ENCODE data around the gene GRHPR.
"Not testable (repeated sequence)": the region's sequence is repeated elsewhere in the genome, so short reads cannot be mapped to it uniquely, and the experiment has no call there.

Gene GRHPR

GRCh38 chr9:37417857-37418618 is 4.5 kb upstream of the GRHPR start:
- in situ Hi-C loops (cut with HindIII; ENCODE audit: low pct_unique_long_range_greater_than_20kb, low sequenced_read_pairs) = no loop called here
- TF ChIP-seq JUND (IDR thresholded peaks at IDR 0.05; ENCODE audit: low read depth) = no peak
- peak in 1 of 2 experiments; percentile 70 for DNase-seq (ENCODE audit: low read depth in 1 of 2, low spot score in 1 of 2)

GRCh38 chr9:37419204-37419603 is 3.3 kb upstream of the GRHPR start:
- in situ Hi-C loops (cut with HindIII; ENCODE audit: low pct_unique_long_range_greater_than_20kb, low sequenced_read_pairs) = no loop called here
- no peak for DNase-seq (ENCODE audit: low read depth in 1 of 2, low spot score in 1 of 2)
- no peak for TF ChIP-seq JUND (IDR thresholded peaks at IDR 0.05; ENCODE audit: low read depth)

DNA sequence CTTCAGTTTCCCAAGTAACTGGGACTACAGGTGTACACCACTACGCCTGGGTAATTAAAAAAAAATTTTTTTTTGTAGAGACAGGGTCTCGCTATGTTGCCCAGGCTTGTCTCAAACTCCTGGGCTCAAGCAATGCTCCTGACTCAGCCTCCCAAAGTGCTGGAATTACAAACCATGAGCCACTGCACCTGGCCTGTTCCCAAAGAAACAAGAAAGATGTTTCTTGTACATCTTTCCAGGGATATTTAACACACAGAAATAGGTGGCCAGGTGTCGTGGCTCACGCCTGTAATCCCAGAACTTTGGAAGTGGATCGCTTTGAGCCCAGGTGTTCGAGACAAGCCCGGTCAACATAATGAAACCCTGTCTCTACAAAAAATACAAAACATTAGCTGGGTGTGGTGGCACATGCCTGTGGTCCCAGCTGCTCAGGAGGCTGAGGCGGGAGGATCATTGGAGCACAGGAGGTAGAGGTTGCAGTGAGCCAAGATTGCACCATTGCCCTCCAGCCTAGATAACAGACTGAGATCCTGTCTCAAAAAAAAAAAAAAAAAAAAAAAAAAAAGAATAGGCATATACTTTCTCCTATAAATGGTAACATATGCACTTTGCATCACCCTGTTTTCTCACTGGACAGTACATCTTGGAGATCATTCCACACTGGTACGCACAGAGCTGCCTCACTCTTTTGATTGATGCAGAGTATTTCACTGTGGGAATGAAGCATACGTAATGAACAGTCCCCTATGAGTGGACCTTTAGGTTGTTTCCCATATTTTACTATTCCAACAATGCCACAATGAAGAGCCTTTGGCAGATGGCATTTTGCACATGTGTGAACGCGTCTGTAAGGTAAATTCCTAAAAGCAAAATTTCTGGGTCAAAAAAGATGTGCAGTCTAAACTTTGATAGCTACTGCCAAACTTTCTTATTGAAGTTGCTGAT is 2.0 kb upstream of the GRHPR start:
- in situ Hi-C loops (cut with HindIII; ENCODE audit: low pct_unique_long_range_greater_than_20kb, low sequenced_read_pairs) = no loop called here
- no peak for DNase-seq (ENCODE audit: low read depth in 1 of 2, low spot score in 1 of 2)
- no peak for TF ChIP-seq JUND (IDR thresholded peaks at IDR 0.05; ENCODE audit: low read depth)

GRCh38 chr9:37421914-37422288 is 595 bp upstream of the GRHPR start:
- DNase-seq (ENCODE audit: low read depth in 1 of 2, low spot score in 1 of 2) = no peak
- in situ Hi-C loops (cut with HindIII; ENCODE audit: low pct_unique_long_range_greater_than_20kb, low sequenced_read_pairs) = no loop called here
- TF ChIP-seq JUND (IDR thresholded peaks at IDR 0.05; ENCODE audit: low read depth) = no peak

DNA sequence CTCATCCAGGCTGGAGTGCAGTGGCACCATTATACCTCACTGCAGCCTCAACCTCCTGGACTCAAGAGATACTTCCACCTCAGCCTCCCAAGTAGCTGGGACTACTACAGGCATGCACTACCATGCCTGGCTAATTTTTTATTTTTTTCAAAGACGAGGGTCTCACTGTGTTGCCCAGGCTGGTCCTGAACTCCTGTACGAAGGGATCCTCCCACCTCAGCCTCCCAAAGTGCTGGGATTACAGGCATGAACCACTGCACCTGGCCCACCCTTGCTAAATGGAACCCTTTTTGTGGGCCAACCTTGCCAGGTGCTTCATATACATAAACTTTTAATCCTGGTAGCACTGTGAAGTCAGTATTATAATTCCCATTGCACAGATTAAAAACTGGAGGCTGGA is 1.0 kb downstream of the GRHPR start:
- in situ Hi-C loops (cut with HindIII; ENCODE audit: low pct_unique_long_range_greater_than_20kb, low sequenced_read_pairs) = no loop called here
- DNase-seq (ENCODE audit: low read depth in 1 of 2, low spot score in 1 of 2) = no peak
- no peak for TF ChIP-seq JUND (IDR thresholded peaks at IDR 0.05; ENCODE audit: low read depth)

DNA sequence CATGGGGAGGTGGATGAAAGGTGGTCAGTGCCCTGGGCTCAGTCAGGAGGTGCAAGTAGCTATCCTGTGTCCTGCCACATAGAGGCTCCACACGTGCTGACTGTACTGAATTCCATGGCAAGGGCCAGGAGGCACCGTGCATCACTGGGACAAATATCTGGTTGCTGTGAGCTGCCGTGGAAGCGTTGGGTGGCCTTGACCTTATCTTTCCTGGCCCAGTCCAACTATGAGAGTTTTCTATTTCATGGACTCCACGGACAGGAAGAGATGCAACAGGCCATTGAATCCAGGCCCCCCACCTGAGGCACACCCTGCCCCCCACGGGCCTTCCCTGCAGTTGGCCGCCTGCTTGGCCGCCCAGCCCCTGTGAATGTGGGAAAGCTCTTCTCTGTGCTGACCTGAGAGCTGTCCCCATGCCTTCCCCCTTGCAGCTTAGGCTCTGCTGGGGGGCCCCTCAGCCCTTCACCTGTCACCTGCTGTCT is 1.7 kb downstream of the GRHPR start:
- TF ChIP-seq JUND (IDR thresholded peaks at IDR 0.05; ENCODE audit: low read depth) = no peak
- in situ Hi-C loops (cut with HindIII; ENCODE audit: low pct_unique_long_range_greater_than_20kb, low sequenced_read_pairs) = no loop called here
- no peak for DNase-seq (ENCODE audit: low read depth in 1 of 2, low spot score in 1 of 2)

- DNase-seq (ENCODE audit: low read depth in 1 of 2, low spot score in 1 of 2) = no peak
- no peak for TF ChIP-seq JUND (IDR thresholded peaks at IDR 0.05; ENCODE audit: low read depth)
- in situ Hi-C loops (cut with HindIII; ENCODE audit: low pct_unique_long_range_greater_than_20kb, low sequenced_read_pairs) = no loop called here
These were observed 2.3 kb downstream of the GRHPR start for GRCh38 chr9:37424686-37425297.

DNA sequence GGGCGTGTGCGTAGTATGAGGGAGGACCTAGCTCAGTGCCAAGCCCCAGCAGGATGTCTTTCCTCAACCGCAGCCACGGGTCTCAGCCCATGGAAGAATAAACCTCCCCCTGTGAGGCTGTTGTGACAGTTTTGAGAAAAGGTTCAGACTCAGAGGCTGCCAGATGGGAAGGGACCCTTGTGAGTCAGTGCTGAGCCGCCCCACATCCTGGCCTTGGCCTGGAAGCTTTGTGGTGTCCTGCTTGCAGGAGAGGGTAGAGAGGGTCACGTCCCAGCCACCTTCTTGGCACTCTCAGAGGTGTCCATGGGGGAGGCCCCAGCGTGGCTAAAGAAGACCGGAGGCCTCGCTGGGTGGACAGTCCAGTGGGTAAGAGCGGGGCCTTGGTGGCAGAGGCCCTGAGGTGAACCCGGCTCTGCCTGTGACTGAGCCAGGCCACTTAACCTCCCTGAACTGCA is 2.8 kb downstream of the GRHPR start:
- TF ChIP-seq JUND (IDR thresholded peaks at IDR 0.05; ENCODE audit: low read depth) = no peak
- in situ Hi-C loops (cut with HindIII; ENCODE audit: low pct_unique_long_range_greater_than_20kb, low sequenced_read_pairs) = no loop called here
- no peak for DNase-seq (ENCODE audit: low read depth in 1 of 2, low spot score in 1 of 2)

DNA sequence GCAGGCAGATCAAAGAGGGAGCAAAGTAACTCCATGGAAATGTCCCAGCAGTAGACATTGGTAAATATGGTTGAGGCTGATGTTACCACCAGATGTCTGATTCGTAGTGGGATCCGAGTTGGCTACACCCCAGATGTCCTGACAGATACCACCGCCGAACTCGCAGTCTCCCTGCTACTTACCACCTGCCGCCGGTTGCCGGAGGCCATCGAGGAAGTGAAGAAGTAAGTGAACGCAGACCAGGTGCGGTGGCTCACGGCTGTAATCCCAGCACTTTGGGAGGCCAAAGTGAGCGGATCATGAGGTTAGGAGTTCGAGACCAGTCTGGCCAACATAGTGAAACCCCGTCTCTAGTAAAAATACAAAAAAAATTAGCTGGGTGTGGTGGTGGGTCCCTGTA is 3.9 kb downstream of the GRHPR start:
- DNase-seq (ENCODE audit: low read depth in 1 of 2, low spot score in 1 of 2); in situ Hi-C loops (cut with HindIII; ENCODE audit: low pct_unique_long_range_greater_than_20kb, low sequenced_read_pairs): not testable (repeated sequence)

- in situ Hi-C loops (cut with HindIII; ENCODE audit: low pct_unique_long_range_greater_than_20kb, low sequenced_read_pairs) = no loop called here
- no peak for DNase-seq (ENCODE audit: low read depth in 1 of 2, low spot score in 1 of 2)
- TF ChIP-seq JUND (IDR thresholded peaks at IDR 0.05; ENCODE audit: low read depth) = no peak
These were observed 4.3 kb downstream of the GRHPR start for GRCh38 chr9:37426846-37427245.

- in situ Hi-C loops (cut with HindIII; ENCODE audit: low pct_unique_long_range_greater_than_20kb, low sequenced_read_pairs) = no loop called here
- no peak for DNase-seq (ENCODE audit: low read depth in 1 of 2, low spot score in 1 of 2)
- no peak for TF ChIP-seq JUND (IDR thresholded peaks at IDR 0.05; ENCODE audit: low read depth)
These were observed 5.8 kb downstream of the GRHPR start for GRCh38 chr9:37428345-37428744.

DNA sequence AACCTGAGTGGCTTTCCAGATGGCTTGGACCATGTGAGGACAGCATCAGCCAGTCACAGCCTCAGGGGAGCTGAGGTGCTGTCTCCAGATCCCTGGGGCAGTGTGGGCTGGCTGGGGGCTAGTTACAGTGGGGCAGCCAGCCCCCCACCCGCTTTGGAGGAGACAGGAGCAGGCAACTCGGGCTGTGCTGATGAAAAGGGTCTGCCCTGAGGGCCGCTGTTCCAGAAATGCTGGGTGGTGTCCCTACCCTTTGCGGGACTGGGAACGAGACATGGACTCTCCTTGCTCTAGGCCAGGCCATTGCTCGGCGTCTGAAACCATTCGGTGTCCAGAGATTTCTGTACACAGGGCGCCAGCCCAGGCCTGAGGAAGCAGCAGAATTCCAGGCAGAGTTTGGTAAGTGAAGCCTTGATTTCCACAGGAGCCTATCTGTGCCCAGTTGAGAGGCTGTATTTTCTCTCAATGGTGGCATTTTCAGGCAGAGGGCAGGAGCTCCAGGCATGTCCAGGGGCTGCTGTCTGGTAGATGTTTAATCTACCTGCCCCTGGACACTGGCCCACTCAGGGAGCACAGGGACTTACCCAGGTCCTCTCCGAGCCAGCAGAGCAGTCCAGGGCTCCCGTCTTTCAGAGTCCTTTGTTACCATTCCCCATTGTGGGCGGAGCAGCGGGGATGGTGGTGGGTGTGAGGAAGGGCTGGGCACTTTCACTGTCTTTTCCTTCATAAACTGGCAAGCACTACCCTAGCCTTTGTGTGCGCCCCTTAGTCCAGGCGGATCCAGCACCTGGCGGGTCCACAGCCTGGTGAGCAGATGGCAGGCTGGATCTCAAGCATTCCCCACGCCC is 7.2 kb downstream of the GRHPR start:
- in situ Hi-C loops (cut with HindIII; ENCODE audit: low pct_unique_long_range_greater_than_20kb, low sequenced_read_pairs) = no loop called here
- no peak for TF ChIP-seq JUND (IDR thresholded peaks at IDR 0.05; ENCODE audit: low read depth)
- no peak for DNase-seq (ENCODE audit: low read depth in 1 of 2, low spot score in 1 of 2)
